ENCODE data around the gene FCER2. TPM values are rescaled to one million over a fixed set of nuclear protein-coding genes. Genes with fewer than 3 reads are reported as not detected.

FCER2 gene
- total and polyA plus RNA-seq, 2 of the 4 experiments (the other 2 are of a cell fraction) = not detected

DNA sequence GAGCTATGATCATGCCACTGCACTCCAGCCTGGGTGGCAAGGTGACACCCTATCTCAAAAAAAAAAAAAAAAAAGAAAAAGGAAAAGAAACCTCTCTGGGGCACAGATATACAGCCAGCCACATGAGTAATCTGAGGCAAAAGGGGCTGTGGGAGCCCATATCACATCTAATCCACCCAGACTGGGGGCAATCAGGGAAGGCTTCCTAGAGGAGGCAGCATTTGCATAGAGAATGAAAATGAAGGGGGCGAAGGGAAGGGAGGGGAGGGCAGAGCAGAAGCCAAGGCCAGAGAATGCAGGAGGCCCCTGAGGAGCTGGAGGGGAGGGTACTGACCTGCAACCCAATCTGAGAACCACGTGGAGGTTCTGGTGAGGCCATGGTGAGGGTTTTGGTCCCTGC, 51.8 kb downstream of the FCER2 start:
- no peaks in the 10 kb centered on the region for H3K36me3 ChIP-seq (ENCODE audit: control insufficient read depth, insufficient read depth, low read length)
- no peak overlapping the region for H3K9ac ChIP-seq (ENCODE audit: low read depth, low read length)
- no peak for ATAC-seq (ENCODE audit: low read depth)
- H3K9me3 ChIP-seq (ENCODE audit: control insufficient read depth, insufficient read depth, low read length) = no peaks in the 10 kb centered on the region
- H2BK5ac ChIP-seq (ENCODE audit: low read depth, low read length, poor library complexity, severe bottlenecking) = no peak overlapping the region
- no peak overlapping the region for H2BK120ac ChIP-seq (ENCODE audit: low read depth, low read length)
- no peak overlapping the region for H4K91ac ChIP-seq (ENCODE audit: insufficient read depth, low read depth, low read length)
- no peak for TF ChIP-seq NFE2L2 (IDR thresholded peaks at IDR 0.05; ENCODE audit: low read depth, low read length)
- TF ChIP-seq CHD1 (IDR thresholded peaks at IDR 0.05; ENCODE audit: low read depth, low read length) = no peak
- no peak for TF ChIP-seq SMC3 (IDR thresholded peaks at IDR 0.05; ENCODE audit: low read depth, low read length)
- TF ChIP-seq RCOR1 (IDR thresholded peaks at IDR 0.05; ENCODE audit: insufficient replicate concordance, low read length) = no peak
- no peak for TF ChIP-seq RAD21 (IDR thresholded peaks at IDR 0.05; ENCODE audit: low read length)
- TF ChIP-seq, protein P1, sequence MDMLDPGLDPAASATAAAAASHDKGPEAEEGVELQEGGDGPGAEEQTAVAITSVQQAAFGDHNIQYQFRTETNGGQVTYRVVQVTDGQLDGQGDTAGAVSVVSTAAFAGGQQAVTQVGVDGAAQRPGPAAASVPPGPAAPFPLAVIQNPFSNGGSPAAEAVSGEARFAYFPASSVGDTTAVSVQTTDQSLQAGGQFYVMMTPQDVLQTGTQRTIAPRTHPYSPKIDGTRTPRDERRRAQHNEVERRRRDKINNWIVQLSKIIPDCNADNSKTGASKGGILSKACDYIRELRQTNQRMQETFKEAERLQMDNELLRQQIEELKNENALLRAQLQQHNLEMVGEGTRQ (IDR thresholded peaks at IDR 0.05; ENCODE audit: low read depth, low read length) = no peak
- no peak for TF ChIP-seq FOS (IDR thresholded peaks at IDR 0.05; ENCODE audit: low read depth, low read length)
- TF ChIP-seq MAZ (IDR thresholded peaks at IDR 0.05; ENCODE audit: borderline replicate concordance, low read depth, low read length) = no peak
- no peak for TF ChIP-seq CEBPB (IDR thresholded peaks at IDR 0.05; ENCODE audit: low read depth, low read length)
- TF ChIP-seq MAFK (IDR thresholded peaks at IDR 0.05; ENCODE audit: low read depth, low read length) = no peak
- TF ChIP-seq BHLHE40 (IDR thresholded peaks at IDR 0.05; ENCODE audit: low read depth, low read length) = no peak
- no peak for TF ChIP-seq MXI1 (IDR thresholded peaks at IDR 0.05; ENCODE audit: borderline replicate concordance, low read depth, low read length)
- TF ChIP-seq, protein P2, sequence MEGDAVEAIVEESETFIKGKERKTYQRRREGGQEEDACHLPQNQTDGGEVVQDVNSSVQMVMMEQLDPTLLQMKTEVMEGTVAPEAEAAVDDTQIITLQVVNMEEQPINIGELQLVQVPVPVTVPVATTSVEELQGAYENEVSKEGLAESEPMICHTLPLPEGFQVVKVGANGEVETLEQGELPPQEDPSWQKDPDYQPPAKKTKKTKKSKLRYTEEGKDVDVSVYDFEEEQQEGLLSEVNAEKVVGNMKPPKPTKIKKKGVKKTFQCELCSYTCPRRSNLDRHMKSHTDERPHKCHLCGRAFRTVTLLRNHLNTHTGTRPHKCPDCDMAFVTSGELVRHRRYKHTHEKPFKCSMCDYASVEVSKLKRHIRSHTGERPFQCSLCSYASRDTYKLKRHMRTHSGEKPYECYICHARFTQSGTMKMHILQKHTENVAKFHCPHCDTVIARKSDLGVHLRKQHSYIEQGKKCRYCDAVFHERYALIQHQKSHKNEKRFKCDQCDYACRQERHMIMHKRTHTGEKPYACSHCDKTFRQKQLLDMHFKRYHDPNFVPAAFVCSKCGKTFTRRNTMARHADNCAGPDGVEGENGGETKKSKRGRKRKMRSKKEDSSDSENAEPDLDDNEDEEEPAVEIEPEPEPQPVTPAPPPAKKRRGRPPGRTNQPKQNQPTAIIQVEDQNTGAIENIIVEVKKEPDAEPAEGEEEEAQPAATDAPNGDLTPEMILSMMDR (conservative IDR thresholded peaks at IDR 0.05; ENCODE audit: low read depth, low read length) = no peak
- TF ChIP-seq POLR2A (IDR thresholded peaks at IDR 0.05; ENCODE audit: low read depth, low read length) = no peak
- TF ChIP-seq, protein P3, sequence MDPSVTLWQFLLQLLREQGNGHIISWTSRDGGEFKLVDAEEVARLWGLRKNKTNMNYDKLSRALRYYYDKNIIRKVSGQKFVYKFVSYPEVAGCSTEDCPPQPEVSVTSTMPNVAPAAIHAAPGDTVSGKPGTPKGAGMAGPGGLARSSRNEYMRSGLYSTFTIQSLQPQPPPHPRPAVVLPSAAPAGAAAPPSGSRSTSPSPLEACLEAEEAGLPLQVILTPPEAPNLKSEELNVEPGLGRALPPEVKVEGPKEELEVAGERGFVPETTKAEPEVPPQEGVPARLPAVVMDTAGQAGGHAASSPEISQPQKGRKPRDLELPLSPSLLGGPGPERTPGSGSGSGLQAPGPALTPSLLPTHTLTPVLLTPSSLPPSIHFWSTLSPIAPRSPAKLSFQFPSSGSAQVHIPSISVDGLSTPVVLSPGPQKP (IDR thresholded peaks at IDR 0.05; ENCODE audit: borderline replicate concordance, low read depth, low read length) = no peak
- no peak for TF ChIP-seq RFX5 (IDR thresholded peaks at IDR 0.05; ENCODE audit: low read depth, low read length)
- no peak overlapping the region for H3K18ac ChIP-seq (ENCODE audit: low read depth, low read length)
- no peak overlapping the region for H2AK5ac ChIP-seq (ENCODE audit: low read depth, low read length)
- H3K27ac ChIP-seq (ENCODE audit: insufficient read depth, low read length) = no peak overlapping the region
- H3K9me1 ChIP-seq (ENCODE audit: insufficient read depth, low read length) = no peaks in the 10 kb centered on the region
- no peak overlapping the region for H4K8ac ChIP-seq (ENCODE audit: low read depth in 2 of 2, low read length in 2 of 2)
- H3K4ac ChIP-seq (ENCODE audit: low read depth, low read length) = no peak overlapping the region
- H3K23ac ChIP-seq (ENCODE audit: low read depth, low read length) = no peak overlapping the region
- no peak for DNase-seq
- no peak overlapping the region for H2BK20ac ChIP-seq (ENCODE audit: low read depth, low read length)
- no peaks in the 10 kb centered on the region for H3K4me1 ChIP-seq (ENCODE audit: control insufficient read depth, insufficient read depth, low read length)
- H3K56ac ChIP-seq (ENCODE audit: extremely low read depth, insufficient read depth, low read length) = no peak overlapping the region
- H2AK9ac ChIP-seq (replicated peaks; ENCODE audit: low read depth, low read length, poor library complexity) = no peak overlapping the region
- CTCF ChIA-PET = no interaction called here
- BruUV-seq (replicated peaks) = no TSS peak
- no peak overlapping the region for H4K5ac ChIP-seq (ENCODE audit: low read depth, low read length)
- no peak overlapping the region for H3K4me2 ChIP-seq (ENCODE audit: low read depth, low read length)
- dilution Hi-C loops (cut with HindIII; ENCODE audit: low sequenced_read_pairs, unreplicated experiment) (no loop called here), intact Hi-C loops (cut with micrococcal nuclease) (no loop called here), in situ Hi-C loops (cut with MboI; ENCODE audit: low sequenced_read_pairs) (no loop called here)
- peaks cover 7% of the 10 kb centered on the region; the same call in 1 of the 2 replicates for H3K27me3 ChIP-seq (ENCODE audit: control insufficient read depth, insufficient read depth, low read length)
- WGBS, 2 experiments (ENCODE audit: extremely low coverage in 2 of 2, insufficient read length in 1 of 2) = no CpG with 5 or more reads among the region's 2 CpGs
- H2AFZ ChIP-seq (replicated peaks; ENCODE audit: low read length, poor library complexity) = no peak overlapping the region
- no peak overlapping the region for H2BK15ac ChIP-seq (ENCODE audit: low read depth, low read length)
- no peak overlapping the region for H3K14ac ChIP-seq (replicated peaks; ENCODE audit: low read depth, low read length)
- no peak overlapping the region for H3K4me3 ChIP-seq (ENCODE audit: insufficient read depth, low read depth, low read length)
- no peaks in the 10 kb centered on the region for H4K20me1 ChIP-seq (ENCODE audit: insufficient read depth, low read length)
- POLR2A ChIA-PET (ENCODE audit: unreplicated experiment) = no interaction called here
- H3K79me1 ChIP-seq (ENCODE audit: low read depth in 1 of 2, low read length in 2 of 2) = no peaks in the 10 kb centered on the region
